DMS114 treated with DMSO at 0.1 percent for 48 hours (cell line): ENCODE measurements around the gene CCDC192.
"Not testable (repeated sequence)": the region's sequence is repeated elsewhere in the genome, so short reads cannot be mapped to it uniquely, and the experiment has no call there.

Experiments
- DNase-seq: peaks from one replicate; lab custom pipeline; 2025; ENCODE audit not compliant: unreplicated experiment; lab: John Stamatoyannopoulos, UW

The CCDC192 gene

GRCh38 chr5:127839496-127840197, 136.5 kb downstream of the CCDC192 start:
- DNase-seq = no peak

- DNase-seq = no peak
Measured at GRCh38 chr5:127840198-127840524, 137.0 kb downstream of the CCDC192 start.

- no peak for DNase-seq
Measured at GRCh38 chr5:127840809-127841208, 137.6 kb downstream of the CCDC192 start.

GRCh38 chr5:127844581-127845021, 141.4 kb downstream of the CCDC192 start:
- no peak for DNase-seq

GRCh38 chr5:127846884-127847283, 143.7 kb downstream of the CCDC192 start:
- DNase-seq = no peak

GRCh38 chr5:127847641-127848040, 144.4 kb downstream of the CCDC192 start:
- DNase-seq = not testable (repeated sequence)

- no peak for DNase-seq
Measured at GRCh38 chr5:127848098-127848497, 144.9 kb downstream of the CCDC192 start.

- no peak for DNase-seq
Measured at GRCh38 chr5:127849408-127849807, 146.2 kb downstream of the CCDC192 start.

GRCh38 chr5:127849891-127850290, 146.7 kb downstream of the CCDC192 start:
- no peak for DNase-seq

GRCh38 chr5:127851964-127852363, 148.8 kb downstream of the CCDC192 start:
- DNase-seq = no peak

GRCh38 chr5:127854520-127854919, 151.3 kb downstream of the CCDC192 start:
- no peak for DNase-seq

GRCh38 chr5:127856292-127856691, 153.1 kb downstream of the CCDC192 start:
- DNase-seq = no peak

GRCh38 chr5:127858116-127858784, 155.1 kb downstream of the CCDC192 start:
- DNase-seq = no peak

- no peak for DNase-seq
Measured at GRCh38 chr5:127860291-127860690, 157.1 kb downstream of the CCDC192 start.

- DNase-seq = no peak
Measured at GRCh38 chr5:127863161-127863560, 160.0 kb downstream of the CCDC192 start.

- DNase-seq = no peak
Measured at GRCh38 chr5:127863610-127864395, 160.6 kb downstream of the CCDC192 start.

GRCh38 chr5:127864511-127864910, 161.3 kb downstream of the CCDC192 start:
- DNase-seq = no peak

- DNase-seq = no peak
Measured at GRCh38 chr5:127865273-127865672, 162.1 kb downstream of the CCDC192 start.

- no peak for DNase-seq
Measured at GRCh38 chr5:127867022-127867783, 164.0 kb downstream of the CCDC192 start.

- DNase-seq = no peak
Measured at GRCh38 chr5:127870914-127871313, 167.7 kb downstream of the CCDC192 start.

- no peak for DNase-seq
Measured at GRCh38 chr5:127871503-127872153, 168.4 kb downstream of the CCDC192 start.
